ENCODE data around the gene CCDC188. TPM values are rescaled to one million over a fixed set of nuclear protein-coding genes. Genes with fewer than 3 reads are reported as not detected.

CCDC188 gene
- polyA plus RNA-seq, 1 donor (not counting 4 experiments of a cell fraction or from before 2014, with no cell fraction given), result not detected

DNA sequence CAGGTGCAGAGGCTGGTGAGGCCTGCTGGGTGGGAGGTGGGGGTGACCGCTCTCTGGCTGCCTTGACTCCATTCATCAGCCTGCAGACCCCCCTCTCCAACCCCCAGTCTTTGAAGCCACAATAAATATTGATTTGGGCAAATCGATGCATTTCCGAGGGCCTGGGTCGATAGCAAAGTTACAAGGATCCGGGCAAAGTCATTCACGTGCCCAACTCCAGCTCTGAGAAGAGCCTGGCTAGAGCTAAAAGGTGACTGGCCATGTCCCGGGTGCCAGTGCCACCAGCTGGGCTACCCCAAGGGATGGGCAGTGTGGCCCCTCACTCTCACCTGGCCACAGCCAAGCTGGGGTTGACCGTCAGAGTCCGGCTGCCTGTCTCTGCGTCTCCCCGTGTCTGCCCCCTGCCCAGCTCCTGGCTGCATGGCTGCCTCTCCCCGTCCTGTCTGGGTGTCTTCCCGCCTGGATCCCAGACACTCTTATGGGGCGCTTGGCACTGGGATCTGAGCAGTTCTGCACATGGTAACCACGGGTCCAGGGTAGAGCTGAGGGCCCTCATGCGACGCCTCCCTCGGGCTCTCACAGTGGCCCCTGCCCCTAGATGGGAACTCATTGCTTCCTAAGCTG lies 46.7 kb upstream of the CCDC188 start:
- H3K9me3 ChIP-seq (ENCODE audit: control insufficient read depth, low read depth, low read length), result no peaks in the 10 kb centered on the region
- no peaks in the 10 kb centered on the region for H3K4me1 ChIP-seq (ENCODE audit: control insufficient read depth, extremely low read depth, insufficient read depth, low read length)
- no peaks in the 10 kb centered on the region for H3K9me1 ChIP-seq (ENCODE audit: control insufficient read depth, extremely low read depth, insufficient read depth, low read length)
- H3K36me3 ChIP-seq (ENCODE audit: control insufficient read depth in 2 of 2, extremely low read depth in 1 of 2, insufficient read depth in 2 of 2, low read length in 2 of 2), result no peaks in the 10 kb centered on the region
- no peak overlapping the region for H3K4me2 ChIP-seq (ENCODE audit: control insufficient read depth, extremely low read depth, insufficient read depth, low read depth, low read length)
- H3K9ac ChIP-seq (ENCODE audit: control insufficient read depth, extremely low read depth, insufficient read depth, low read length), result no peak overlapping the region
- dilution Hi-C loops (cut with MboI; ENCODE audit: extremely low pct_ligation_motif_present, low sequenced_read_pairs), result no loop called here
- H3K27me3 ChIP-seq (ENCODE audit: control insufficient read depth, extremely low read depth, insufficient read depth, low read length), result no peaks in the 10 kb centered on the region
- no peak overlapping the region for H3K4me3 ChIP-seq (ENCODE audit: control insufficient read depth in 2 of 3, extremely low read depth in 1 of 3, insufficient read depth in 2 of 3, low read depth in 1 of 3, low read length in 3 of 3)
- no peak overlapping the region for H3K27ac ChIP-seq (ENCODE audit: control insufficient read depth, insufficient read depth, low read length)
- TF ChIP-seq, protein P1, sequence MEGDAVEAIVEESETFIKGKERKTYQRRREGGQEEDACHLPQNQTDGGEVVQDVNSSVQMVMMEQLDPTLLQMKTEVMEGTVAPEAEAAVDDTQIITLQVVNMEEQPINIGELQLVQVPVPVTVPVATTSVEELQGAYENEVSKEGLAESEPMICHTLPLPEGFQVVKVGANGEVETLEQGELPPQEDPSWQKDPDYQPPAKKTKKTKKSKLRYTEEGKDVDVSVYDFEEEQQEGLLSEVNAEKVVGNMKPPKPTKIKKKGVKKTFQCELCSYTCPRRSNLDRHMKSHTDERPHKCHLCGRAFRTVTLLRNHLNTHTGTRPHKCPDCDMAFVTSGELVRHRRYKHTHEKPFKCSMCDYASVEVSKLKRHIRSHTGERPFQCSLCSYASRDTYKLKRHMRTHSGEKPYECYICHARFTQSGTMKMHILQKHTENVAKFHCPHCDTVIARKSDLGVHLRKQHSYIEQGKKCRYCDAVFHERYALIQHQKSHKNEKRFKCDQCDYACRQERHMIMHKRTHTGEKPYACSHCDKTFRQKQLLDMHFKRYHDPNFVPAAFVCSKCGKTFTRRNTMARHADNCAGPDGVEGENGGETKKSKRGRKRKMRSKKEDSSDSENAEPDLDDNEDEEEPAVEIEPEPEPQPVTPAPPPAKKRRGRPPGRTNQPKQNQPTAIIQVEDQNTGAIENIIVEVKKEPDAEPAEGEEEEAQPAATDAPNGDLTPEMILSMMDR (optimal IDR thresholded peaks at IDR 0.05 in 1 of 3, IDR thresholded peaks at IDR 0.05 in 1 of 3, conservative IDR thresholded peaks at IDR 0.05 in 1 of 3; ENCODE audit: extremely low read depth in 1 of 3, insufficient read depth in 2 of 3, low read length in 3 of 3), result no peak
- no peak for TF ChIP-seq EZH2 (IDR thresholded peaks at IDR 0.05; ENCODE audit: low read length)
- FAIRE-seq, result no peak
- H3K79me2 ChIP-seq (ENCODE audit: control insufficient read depth, insufficient read depth, low read length), result no peaks in the 10 kb centered on the region
- no peak overlapping the region for H2AFZ ChIP-seq (ENCODE audit: control insufficient read depth, low read length)
- DNase-seq (ENCODE audit: low read depth, low spot score), result no peak
- H4K20me1 ChIP-seq (ENCODE audit: control insufficient read depth, extremely low read depth, insufficient read depth, low read length), result no peaks in the 10 kb centered on the region

DNA sequence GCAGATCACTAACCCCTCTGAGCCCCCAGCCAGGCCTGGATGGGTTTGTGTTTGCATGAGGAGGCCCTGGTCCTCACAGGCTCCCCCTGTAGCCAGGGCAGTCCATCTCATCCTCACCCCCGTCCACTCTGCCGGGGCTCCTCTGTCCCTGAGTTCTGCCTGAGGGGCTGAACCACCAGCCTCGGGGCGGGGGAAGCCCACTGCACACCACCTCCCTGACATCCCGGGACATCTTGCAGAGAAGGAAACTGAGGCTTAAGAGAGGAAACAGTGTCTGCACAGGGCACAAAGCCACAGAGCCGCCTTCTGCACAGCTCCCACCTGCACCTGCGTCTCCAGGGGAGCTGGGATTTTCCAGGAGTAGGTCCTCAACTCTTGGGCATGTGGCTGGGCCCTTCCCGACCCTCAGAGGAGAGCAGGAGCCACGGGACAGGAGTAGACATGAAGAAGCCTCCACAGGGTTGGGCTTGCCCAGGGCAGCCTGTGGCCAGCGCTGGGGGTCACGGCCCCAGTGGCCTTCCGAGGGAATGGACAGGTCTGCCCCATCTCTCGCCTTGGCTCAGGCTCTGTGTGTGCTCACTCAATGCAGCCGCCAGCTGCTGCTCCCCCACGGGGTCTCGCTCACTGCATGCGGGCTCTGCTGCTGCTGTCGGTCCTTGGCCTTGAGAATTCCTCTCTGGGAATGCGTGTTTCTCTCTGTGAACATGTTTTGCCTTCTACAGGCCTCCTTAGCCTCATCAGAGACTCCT lies 45.4 kb upstream of the CCDC188 start:
- no peaks in the 10 kb centered on the region for H4K20me1 ChIP-seq (ENCODE audit: control insufficient read depth, extremely low read depth, insufficient read depth, low read length)
- no peaks in the 10 kb centered on the region for H3K9me3 ChIP-seq (ENCODE audit: control insufficient read depth, low read depth, low read length)
- DNase-seq (ENCODE audit: low read depth, low spot score) (no peak), FAIRE-seq (no peak)
- H3K4me3 ChIP-seq (ENCODE audit: control insufficient read depth in 2 of 3, extremely low read depth in 1 of 3, insufficient read depth in 2 of 3, low read depth in 1 of 3, low read length in 3 of 3), result no peak overlapping the region
- dilution Hi-C loops (cut with MboI; ENCODE audit: extremely low pct_ligation_motif_present, low sequenced_read_pairs), result no loop called here
- H3K9me1 ChIP-seq (ENCODE audit: control insufficient read depth, extremely low read depth, insufficient read depth, low read length), result no peaks in the 10 kb centered on the region
- no peaks in the 10 kb centered on the region for H3K79me2 ChIP-seq (ENCODE audit: control insufficient read depth, insufficient read depth, low read length)
- no peaks in the 10 kb centered on the region for H3K36me3 ChIP-seq (ENCODE audit: control insufficient read depth in 2 of 2, extremely low read depth in 1 of 2, insufficient read depth in 2 of 2, low read length in 2 of 2)
- TF ChIP-seq, protein P1 (optimal IDR thresholded peaks at IDR 0.05 in 1 of 3, IDR thresholded peaks at IDR 0.05 in 1 of 3, conservative IDR thresholded peaks at IDR 0.05 in 1 of 3; ENCODE audit: extremely low read depth in 1 of 3, insufficient read depth in 2 of 3, low read length in 3 of 3), result no peak
- no peak for TF ChIP-seq EZH2 (IDR thresholded peaks at IDR 0.05; ENCODE audit: low read length)
- H3K27ac ChIP-seq (ENCODE audit: control insufficient read depth, insufficient read depth, low read length), result no peak overlapping the region
- no peak overlapping the region for H3K9ac ChIP-seq (ENCODE audit: control insufficient read depth, extremely low read depth, insufficient read depth, low read length)
- no peak overlapping the region for H3K4me2 ChIP-seq (ENCODE audit: control insufficient read depth, extremely low read depth, insufficient read depth, low read depth, low read length)
- H3K27me3 ChIP-seq (ENCODE audit: control insufficient read depth, extremely low read depth, insufficient read depth, low read length), result no peaks in the 10 kb centered on the region
- H2AFZ ChIP-seq (ENCODE audit: control insufficient read depth, low read length), result no peak overlapping the region
- H3K4me1 ChIP-seq (ENCODE audit: control insufficient read depth, extremely low read depth, insufficient read depth, low read length), result no peaks in the 10 kb centered on the region

All from keratinocyte (primary cell).